Measurements from ENCODE around the gene ACTL10.

The ACTL10 gene

DNA sequence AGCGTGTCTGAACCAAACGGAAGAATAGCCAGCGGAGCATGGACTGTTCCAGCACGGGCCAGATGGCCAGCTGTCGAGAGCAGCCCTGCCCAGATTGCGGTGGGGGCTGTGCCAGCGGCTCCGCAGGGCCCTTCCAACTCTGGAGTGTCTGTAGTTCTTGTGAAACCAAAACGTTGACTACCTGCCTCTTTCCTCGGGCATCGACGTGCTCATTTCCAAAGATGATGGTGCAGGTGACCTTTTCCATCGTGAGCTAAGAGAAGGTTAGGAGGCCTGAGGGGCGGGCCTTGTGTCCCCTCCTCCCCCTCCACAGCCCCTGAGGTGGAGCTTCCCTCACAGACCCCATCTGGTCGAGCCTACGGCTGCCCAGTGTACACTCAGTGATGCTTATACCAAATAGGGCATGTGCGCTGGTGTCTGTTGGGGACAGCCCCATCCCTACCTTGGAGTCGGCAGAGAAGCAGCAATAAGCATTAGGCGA is 17.5 kb upstream of the ACTL10 start:
- no peak for DNase-seq (ENCODE audit: low read depth)

DNA sequence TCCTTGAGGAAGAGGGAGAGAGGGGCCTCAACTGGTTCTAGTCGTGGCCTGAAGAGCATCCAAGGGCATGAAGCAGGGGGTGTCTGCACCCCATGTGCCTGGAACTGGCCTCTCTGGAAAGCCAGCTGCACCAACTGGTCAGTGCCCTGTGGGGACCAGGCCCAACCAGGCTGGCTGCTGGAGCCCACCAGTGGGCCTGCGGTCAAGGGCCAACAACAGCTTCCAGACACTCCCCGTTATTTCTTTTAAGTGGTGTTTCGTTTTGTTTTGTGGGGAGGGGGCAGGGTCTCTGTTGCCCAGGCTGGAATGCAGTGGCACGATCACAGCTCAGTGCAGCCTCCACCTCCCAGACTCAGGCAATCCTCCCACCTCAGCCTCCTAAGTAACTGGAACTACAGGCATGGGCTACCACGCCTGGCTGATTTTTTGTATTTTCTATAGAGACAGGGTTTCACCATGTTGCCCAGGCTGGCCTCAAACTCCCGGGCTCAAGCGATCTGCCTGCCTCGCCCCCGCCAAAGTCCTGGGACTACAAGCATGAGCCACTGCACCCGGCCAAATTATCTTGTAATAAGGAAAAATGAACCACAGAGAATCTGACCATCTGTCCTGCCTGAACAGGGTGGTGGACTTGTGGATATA is 16.5 kb upstream of the ACTL10 start:
- DNase-seq (ENCODE audit: low read depth), result no peak

DNA sequence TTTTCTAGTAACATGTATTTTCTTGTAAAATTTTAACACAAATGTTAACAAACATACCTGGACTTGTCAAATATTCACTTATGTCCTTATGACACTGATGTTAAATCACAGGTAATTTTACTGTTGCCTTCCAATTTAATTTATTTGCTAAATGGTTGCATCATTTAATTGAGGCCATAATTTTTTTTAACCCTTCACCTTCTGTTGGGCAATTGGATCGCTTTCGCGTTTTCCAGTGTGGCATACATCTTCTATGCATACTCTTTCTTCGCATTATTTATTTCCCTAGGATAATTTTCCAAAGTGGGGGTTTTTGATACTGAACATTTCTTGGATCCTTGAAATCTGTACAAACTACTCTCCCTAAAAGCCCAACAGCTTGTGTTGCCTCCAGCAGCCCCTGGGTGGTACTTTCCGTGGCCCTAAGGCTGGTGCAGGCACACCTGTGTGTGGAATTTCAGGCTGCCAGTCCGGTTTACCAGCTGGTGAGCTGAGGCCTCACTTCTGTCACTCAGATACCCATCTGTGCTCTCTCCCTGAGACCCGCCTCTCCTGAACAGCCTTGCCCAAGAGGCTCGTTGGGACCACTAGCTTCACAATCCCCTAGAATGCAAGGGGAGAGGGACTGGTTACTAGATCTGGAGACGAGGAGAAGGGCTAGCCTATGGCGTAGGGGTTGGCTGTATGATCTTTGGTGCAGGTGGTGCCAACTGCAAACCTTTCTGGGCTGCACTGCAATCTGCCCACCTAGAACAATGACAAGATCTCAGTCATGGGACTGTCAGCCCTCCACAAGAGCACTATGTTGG is 15.8 kb upstream of the ACTL10 start:
- DNase-seq (ENCODE audit: low read depth), result no peak

GRCh38 chr20:33651562-33652048 is 15.1 kb upstream of the ACTL10 start:
- no peak for DNase-seq (ENCODE audit: low read depth)

- DNase-seq (ENCODE audit: low read depth), result no peak
Observed at GRCh38 chr20:33653218-33653899, 13.4 kb upstream of the ACTL10 start.

GRCh38 chr20:33653900-33654596 is 12.7 kb upstream of the ACTL10 start:
- no peak for DNase-seq (ENCODE audit: low read depth)

- no peak for DNase-seq (ENCODE audit: low read depth)
Observed at GRCh38 chr20:33654680-33655161, 12.0 kb upstream of the ACTL10 start.

GRCh38 chr20:33655164-33655563 is 11.6 kb upstream of the ACTL10 start:
- DNase-seq (ENCODE audit: low read depth), result no peak

DNA sequence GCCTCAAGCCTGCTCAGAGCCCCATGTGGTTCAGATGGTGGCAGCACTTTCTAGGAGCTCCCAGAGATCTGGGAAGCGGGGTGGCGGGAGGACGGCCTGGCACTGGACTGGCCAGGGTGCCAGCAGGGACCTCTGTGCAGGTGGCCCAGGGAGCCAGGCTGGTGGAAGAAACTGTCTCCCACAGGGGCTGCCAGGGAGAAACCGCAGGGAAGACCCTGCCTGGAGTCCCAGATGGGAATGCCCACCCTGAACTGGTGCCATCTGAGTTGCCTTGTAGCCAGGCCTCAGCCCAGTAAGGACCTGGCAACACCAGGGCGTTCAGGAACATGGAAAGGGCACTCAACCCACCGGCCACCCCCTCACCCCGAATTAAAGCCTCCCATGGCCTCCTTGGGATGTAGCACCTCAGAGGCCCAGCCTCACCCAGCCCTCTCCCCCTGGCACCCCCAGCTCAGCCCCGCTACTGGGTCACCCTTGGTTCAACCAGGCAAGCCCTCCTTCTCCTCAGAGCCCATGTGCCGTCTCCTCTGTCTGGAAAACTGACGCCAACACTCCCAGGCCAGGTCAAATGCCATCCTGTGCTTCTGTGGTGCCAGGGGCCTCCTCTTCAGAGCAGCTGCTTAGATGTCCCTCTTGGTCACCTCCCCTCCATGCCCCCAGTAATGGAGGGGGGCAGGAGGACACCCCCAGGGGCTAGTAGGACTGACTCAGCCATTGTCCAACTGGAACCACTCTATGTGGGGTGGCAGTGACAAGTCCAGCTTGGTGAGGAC is 10.5 kb upstream of the ACTL10 start:
- DNase-seq (ENCODE audit: low read depth), result no peak

- DNase-seq (ENCODE audit: low read depth), result no peak
Observed at GRCh38 chr20:33656783-33657703, 9.7 kb upstream of the ACTL10 start.

GRCh38 chr20:33657704-33658095 is 9.0 kb upstream of the ACTL10 start:
- DNase-seq (ENCODE audit: low read depth), result no peak

DNA sequence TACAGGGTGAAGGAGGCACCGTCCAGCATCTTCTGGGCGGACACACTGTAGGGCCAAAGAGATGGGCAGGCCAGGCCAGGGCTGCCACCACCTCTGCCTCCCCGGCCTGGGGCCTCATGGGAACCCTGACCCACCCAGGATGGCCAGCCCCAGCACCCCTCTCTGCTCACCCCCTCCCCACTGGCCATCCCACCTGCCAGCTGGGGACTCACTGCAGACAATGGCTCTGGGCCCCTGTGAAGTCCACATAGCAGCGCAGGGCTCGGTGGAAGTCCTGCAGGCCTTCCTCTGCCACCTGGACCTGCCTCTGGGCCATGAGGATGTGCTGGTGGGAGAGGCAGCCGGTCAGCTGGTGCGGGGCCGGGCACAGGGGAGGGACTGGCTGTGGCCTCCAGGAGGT is 8.2 kb upstream of the ACTL10 start:
- no peak for DNase-seq (ENCODE audit: low read depth)

DNA sequence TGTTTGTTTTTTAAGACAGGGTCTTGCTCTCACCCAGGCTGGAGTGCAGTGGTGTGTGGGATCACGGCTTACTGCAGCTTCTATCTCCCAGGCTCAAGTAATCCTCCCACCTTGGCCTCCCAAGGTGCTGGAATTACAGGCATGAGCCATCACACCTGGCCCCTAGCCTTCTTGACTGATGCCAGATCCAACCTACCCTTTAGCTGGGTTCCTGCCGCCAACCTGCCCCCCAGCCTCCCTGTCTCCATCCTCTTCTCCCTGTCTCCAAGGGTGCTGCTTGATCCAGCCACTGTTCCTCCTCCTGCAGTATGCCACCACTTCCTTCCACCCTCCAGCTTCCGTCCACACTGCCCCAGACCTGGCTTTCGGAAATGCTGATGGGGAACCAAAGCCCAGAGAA is 7.8 kb upstream of the ACTL10 start:
- DNase-seq (ENCODE audit: low read depth), result no peak

DNA sequence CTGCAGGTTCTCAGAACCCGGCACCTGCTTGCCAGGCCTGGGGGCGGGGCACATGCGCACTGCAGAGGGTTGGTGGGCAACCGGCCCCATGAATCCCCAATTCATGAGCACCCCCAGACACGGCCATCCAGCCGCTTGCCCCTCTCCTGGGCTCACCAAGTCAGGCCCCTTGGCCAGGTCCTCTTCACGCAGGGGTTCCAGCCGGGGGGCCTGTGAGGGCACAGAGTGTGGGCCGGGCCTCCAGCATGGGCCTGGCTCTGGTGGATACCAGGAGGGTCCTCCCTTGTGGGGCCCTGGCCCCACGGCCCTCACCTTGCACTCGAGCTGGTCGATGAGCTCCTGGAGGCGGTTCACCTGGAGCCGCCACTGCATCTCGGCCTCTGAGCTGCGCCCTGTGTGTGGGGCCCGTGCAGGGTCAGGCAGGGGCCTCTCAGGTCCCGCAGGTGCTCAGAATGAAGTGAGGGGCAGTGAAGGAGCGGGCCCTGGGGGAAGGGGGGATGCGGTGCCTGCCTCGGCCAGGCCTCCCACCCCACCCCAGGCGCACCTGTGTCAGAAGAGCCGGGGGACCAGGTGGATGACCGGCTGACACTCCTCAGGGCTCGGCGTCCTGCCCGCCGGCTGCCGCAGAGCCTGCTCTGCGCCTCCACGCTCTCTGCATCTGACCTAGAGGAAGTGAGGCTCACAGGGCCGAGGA is 7.3 kb upstream of the ACTL10 start:
- no peak for DNase-seq (ENCODE audit: low read depth)

DNA sequence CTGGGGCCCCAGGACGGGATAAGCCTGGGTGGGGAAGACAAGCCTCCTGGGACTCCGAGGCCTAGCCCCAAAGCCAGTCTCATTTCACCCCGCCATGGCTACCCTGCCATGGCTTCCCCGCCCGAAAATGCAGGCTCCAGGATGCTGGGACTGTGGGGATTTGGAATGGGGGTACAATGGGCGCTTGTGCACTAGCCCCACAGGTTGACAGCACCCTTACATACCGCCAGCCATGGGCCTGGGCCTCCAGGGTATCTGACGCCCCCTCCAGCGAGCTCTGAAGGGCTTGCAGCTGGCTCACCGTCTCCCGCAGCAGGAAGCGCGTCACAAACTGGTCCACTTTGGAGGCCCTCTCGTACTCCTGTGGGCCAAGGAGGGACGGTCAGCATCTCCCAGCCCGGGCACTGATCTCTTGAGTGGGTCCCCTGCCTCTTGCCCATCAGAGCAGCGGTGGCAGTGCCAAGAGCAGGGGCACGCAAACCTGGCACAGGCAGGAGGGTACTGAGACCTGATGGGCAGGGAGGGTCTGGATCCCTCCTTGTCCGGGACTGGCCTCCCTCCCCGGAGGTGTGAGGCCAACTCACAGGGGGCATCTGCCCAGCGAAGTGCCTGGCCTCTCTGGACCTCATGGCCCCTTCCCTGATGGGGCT is 6.6 kb upstream of the ACTL10 start:
- no peak for DNase-seq (ENCODE audit: low read depth)

- no peak for DNase-seq (ENCODE audit: low read depth)
Observed at GRCh38 chr20:33660685-33661058, 6.1 kb upstream of the ACTL10 start.

- no peak for DNase-seq (ENCODE audit: low read depth)
Observed at GRCh38 chr20:33662172-33662571, 4.6 kb upstream of the ACTL10 start, which contains the start of gene C20orf144. C20orf144 (plus strand) TSS chr20:33662327; CDS start chr20:33662346, 19 bp downstream.

- DNase-seq (ENCODE audit: low read depth), result peak; percentile 70
Observed at GRCh38 chr20:33663161-33664084, 3.3 kb upstream of the ACTL10 start.
